Activated T-helper 17 cell treated with anti-CD3 and anti-CD28 coated beads, Interleukin-2, amount 50 U/mL, for 72 hours (primary cell): ENCODE measurements around the gene VGLL3. TPM values are rescaled to one million over a fixed set of nuclear protein-coding genes. Genes with fewer than 3 reads are reported as not detected.
"Not testable (repeated sequence)": the region's sequence is repeated elsewhere in the genome, so short reads cannot be mapped to it uniquely, and the experiment has no call there.

ENCODE experiments used
- ATAC-seq: fragments of 150-1000 bp; cut with Tn5 transposase; replicated peaks from 2 replicates; pipeline ENCODE4 v1.10.0; 2021; ENCODE audit warnings: mild to moderate bottlenecking, moderate library complexity
- H3K27ac Mint-ChIP-seq: one replicate; pipeline ENCODE4 v1.8.0; 2022; ENCODE audit warnings: mixed read lengths
- H3K27me3 Mint-ChIP-seq: one replicate; pipeline ENCODE4 v1.8.0; 2022; ENCODE audit warnings: mixed read lengths
- H3K36me3 Mint-ChIP-seq: one replicate; pipeline ENCODE4 v1.8.0; 2022; ENCODE audit warnings: low read depth, mild to moderate bottlenecking, mixed read lengths
- H3K4me1 Mint-ChIP-seq: one replicate; pipeline ENCODE4 v1.8.0; 2022; ENCODE audit warnings: mixed read lengths
- H3K4me3 Mint-ChIP-seq: one replicate; pipeline ENCODE4 v1.8.0; 2022; ENCODE audit warnings: mild to moderate bottlenecking, mixed read lengths
- H3K9me3 Mint-ChIP-seq: one replicate; pipeline ENCODE4 v1.8.0; 2022; ENCODE audit warnings: mixed read lengths
- total RNA-seq, 2 donors: library from RNA; stranded (reverse); gene quantifications; one replicate each; pipeline ENCODE4 v1.2.3, GENCODE V29; 2022

Gene VGLL3, protein sequence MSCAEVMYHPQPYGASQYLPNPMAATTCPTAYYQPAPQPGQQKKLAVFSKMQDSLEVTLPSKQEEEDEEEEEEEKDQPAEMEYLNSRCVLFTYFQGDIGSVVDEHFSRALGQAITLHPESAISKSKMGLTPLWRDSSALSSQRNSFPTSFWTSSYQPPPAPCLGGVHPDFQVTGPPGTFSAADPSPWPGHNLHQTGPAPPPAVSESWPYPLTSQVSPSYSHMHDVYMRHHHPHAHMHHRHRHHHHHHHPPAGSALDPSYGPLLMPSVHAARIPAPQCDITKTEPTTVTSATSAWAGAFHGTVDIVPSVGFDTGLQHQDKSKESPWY
- under 1 TPM in 1 of 2 donors, not detected in 1; 0.03 TPM for total RNA-seq

DNA sequence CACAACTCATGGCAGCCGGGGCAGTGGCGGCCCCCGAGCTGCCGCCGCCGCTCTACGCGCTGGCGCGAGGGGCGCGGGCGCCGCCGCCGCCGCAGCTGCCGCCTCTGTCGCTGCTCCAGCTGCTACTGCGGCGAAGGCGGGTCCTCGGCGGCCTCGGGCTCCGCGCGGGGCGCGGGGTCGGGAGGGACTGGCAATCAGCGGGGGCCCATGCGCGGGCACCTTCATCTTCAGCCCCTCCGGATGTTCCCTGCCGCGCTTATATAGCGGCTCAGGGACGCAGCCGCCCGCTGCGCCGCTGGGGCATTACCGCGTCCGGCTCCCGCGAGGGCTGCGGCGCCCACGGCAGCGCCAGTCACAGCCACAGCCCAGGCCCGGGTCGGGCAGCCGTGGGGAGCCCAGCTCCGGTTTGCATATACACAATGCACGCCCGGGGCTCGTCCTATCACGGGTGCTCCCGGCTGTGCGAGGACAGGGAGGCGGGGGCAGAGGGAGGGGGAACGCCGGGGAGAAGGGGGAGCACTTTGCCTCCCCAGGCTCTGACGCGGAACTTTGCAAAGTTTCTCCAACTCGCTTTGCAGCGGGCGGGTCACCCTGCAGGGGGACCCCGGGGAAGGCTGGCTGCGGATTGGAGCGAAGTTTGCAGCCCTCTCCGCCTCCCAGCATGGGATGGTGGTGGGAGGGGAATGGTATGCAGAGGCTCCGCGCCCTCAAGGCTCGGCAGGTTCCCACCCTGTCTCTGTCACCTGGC is at the start of gene VGLL3:
VGLL3 (minus strand) TSS at position 416 of the 748 bp plus-strand sequence; CDS start at position 10, 406 bp downstream.
- no peaks in the 10 kb centered on the region for H3K36me3 Mint-ChIP-seq
- no peaks in the 10 kb centered on the region for H3K4me1 Mint-ChIP-seq
- no peak within 1 kb of the TSS for H3K4me3 Mint-ChIP-seq
- peak; percentile 32 for ATAC-seq
- peaks cover 17% of the 10 kb centered on the region for H3K27me3 Mint-ChIP-seq
- no peak within 1 kb of the TSS for H3K27ac Mint-ChIP-seq
- H3K9me3 Mint-ChIP-seq = peaks cover 5% of the 10 kb centered on the region

GRCh38 chr3:87037652-87038051 is 46.7 kb upstream of the VGLL3 start:
- H3K9me3 Mint-ChIP-seq = peaks cover 3% of the 10 kb centered on the region
- no peaks in the 10 kb centered on the region for H3K27me3 Mint-ChIP-seq
- H3K27ac Mint-ChIP-seq = no peak overlapping the region
- no peak overlapping the region for H3K4me3 Mint-ChIP-seq
- no peaks in the 10 kb centered on the region for H3K4me1 Mint-ChIP-seq
- H3K36me3 Mint-ChIP-seq = no peaks in the 10 kb centered on the region
- no peak for ATAC-seq

- no peak for ATAC-seq
- H3K4me3 Mint-ChIP-seq = no peak overlapping the region
- H3K4me1 Mint-ChIP-seq = no peaks in the 10 kb centered on the region
- peaks cover 3% of the 10 kb centered on the region for H3K9me3 Mint-ChIP-seq
- no peaks in the 10 kb centered on the region for H3K36me3 Mint-ChIP-seq
- no peaks in the 10 kb centered on the region for H3K27me3 Mint-ChIP-seq
- H3K27ac Mint-ChIP-seq = no peak overlapping the region
Observed at GRCh38 chr3:87036671-87037070, 45.7 kb upstream of the VGLL3 start.

DNA sequence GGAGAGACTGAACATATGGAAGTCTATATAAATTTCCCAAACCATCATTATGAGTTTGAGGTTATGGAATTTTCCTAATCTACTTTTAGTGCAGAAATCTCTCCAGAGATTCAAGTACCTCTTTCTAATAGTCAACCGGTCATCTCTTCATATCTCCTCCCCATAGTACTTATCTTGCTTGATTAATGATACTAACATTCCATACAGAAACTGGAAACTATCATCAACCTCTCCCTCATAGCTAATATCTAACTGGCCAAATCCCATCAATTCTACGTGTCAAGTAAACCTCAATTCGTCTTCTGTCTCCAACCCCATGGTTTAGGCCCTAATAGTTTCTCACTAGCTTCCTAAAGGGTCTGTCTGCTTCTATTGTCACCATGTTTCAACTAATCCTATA is 44.4 kb upstream of the VGLL3 start:
- H3K27ac Mint-ChIP-seq = no peak overlapping the region
- no peak overlapping the region for H3K4me3 Mint-ChIP-seq
- no peaks in the 10 kb centered on the region for H3K27me3 Mint-ChIP-seq
- H3K9me3 Mint-ChIP-seq = peaks cover 3% of the 10 kb centered on the region
- H3K4me1 Mint-ChIP-seq = no peaks in the 10 kb centered on the region
- no peaks in the 10 kb centered on the region for H3K36me3 Mint-ChIP-seq
- no peak for ATAC-seq

GRCh38 chr3:87033205-87033604 is 42.3 kb upstream of the VGLL3 start:
- Mint-ChIP-seq H3K27me3 (no peaks in the 10 kb centered on the region), H3K4me1 (no peaks in the 10 kb centered on the region), H3K9me3 (peaks cover 3% of the 10 kb centered on the region), H3K4me3 (no peak overlapping the region), H3K27ac (no peak overlapping the region), H3K36me3 (no peaks in the 10 kb centered on the region)
- no peak for ATAC-seq

GRCh38 chr3:87025661-87026645 is 35.0 kb upstream of the VGLL3 start:
- no peaks in the 10 kb centered on the region for H3K27me3 Mint-ChIP-seq
- peaks cover 3% of the 10 kb centered on the region for H3K9me3 Mint-ChIP-seq
- no peaks in the 10 kb centered on the region for H3K36me3 Mint-ChIP-seq
- no peak overlapping the region for H3K4me3 Mint-ChIP-seq
- H3K27ac Mint-ChIP-seq = no peak overlapping the region
- no peaks in the 10 kb centered on the region for H3K4me1 Mint-ChIP-seq
- no peak for ATAC-seq

DNA sequence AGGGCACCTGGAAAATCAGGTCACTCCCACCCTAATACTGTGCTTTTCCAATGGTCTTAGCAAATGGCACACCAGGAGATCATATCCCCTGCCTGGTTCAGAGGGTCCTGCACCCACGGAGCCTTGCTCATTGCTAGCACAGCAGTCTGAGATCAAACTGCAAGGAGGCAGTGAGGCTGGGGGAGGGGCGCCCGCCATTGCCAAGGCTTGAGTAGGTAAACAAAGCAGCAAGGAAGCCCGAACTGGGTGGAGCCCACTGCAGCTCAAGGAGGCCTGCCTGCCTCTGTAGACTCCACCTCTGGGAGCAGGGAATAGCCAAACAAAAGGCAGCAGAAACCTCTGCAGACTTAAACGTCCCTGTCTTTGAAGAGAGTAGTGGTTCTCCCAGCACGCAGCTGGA is 26.4 kb upstream of the VGLL3 start:
- not testable (repeated sequence) for ATAC-seq

DNA sequence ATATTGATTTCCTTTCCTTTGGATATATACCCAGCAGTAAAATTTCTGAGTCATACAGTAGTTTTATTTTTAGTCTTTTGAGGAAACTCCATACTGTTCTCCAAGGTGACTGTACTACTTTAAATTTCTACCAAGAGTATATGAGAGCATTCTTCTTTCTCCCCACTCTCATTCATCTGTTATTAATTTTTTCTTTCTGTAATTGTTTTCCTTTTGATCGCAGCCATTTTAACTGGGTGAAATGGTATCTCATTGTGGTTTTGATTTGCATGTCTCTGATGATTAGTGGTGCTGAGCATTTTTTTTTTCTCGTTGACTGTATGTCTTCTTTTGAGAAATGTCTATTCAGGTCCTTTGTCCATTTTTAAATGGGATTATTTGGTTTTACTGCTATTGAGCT is 18.3 kb upstream of the VGLL3 start:
- ATAC-seq = no peak
- H3K4me3 Mint-ChIP-seq = no peak overlapping the region
- no peaks in the 10 kb centered on the region for H3K4me1 Mint-ChIP-seq
- H3K27me3 Mint-ChIP-seq = no peaks in the 10 kb centered on the region
- no peaks in the 10 kb centered on the region for H3K36me3 Mint-ChIP-seq
- no peak overlapping the region for H3K27ac Mint-ChIP-seq
- peaks cover 5% of the 10 kb centered on the region for H3K9me3 Mint-ChIP-seq

More for the DNA sequence above, 26.4 kb upstream of the VGLL3 start:
- H3K27ac Mint-ChIP-seq, H3K4me3 Mint-ChIP-seq, H3K36me3 Mint-ChIP-seq, H3K27me3 Mint-ChIP-seq, H3K4me1 Mint-ChIP-seq: not testable (repeated sequence)
- H3K9me3 Mint-ChIP-seq = peaks cover 17% of the 10 kb centered on the region

DNA sequence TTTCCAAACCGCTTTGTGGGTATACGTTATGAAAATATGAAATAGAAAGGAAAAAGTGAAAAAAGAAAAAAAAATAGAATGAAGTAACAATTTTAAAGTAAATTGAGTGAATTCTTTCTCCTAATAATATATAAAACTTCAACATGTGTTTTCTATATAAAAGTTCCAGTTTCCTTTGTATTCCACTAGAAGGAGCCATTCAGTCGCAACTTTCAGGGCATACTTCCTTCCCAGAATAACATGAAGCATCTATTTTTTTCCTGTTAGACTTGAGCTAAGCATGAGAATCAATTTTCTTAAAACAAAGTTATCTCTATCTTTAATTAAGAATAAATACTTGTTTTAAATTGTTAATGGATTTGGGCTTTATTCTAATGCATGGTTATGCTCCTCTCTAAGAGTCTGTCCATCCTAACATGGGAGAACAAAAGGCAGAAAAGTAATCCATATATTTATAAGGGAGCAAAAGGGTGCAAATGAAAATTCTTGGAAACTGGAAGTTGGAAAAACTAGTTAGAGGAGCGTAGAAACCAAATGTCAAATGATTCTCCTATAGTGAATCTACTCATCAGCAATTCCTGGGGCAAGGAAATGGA is 16.0 kb upstream of the VGLL3 start:
- Mint-ChIP-seq H3K27ac (no peak overlapping the region), H3K4me1 (no peaks in the 10 kb centered on the region), H3K27me3 (no peaks in the 10 kb centered on the region), H3K4me3 (no peak overlapping the region), H3K36me3 (no peaks in the 10 kb centered on the region), H3K9me3 (no peaks in the 10 kb centered on the region)
- ATAC-seq = no peak

DNA sequence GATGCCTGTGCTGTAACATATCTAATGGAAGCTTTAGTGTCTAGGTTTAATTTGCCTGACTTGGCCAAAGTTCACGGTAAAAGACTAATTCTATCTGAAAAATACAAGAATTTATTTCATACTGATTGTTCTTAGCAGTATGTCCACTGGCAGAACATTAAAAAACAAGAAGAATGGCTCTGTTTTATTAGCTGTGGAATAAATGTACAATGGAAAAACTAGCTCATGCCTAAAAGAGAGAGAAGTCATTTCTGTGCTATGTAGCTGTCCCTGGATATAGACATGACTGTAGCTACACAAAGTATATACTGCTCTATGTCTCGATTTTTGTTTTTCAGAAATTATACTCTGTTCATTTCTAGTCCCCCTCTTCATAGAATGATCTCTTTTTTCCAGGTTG is 13.9 kb upstream of the VGLL3 start:
- Mint-ChIP-seq H3K27ac (no peak overlapping the region), H3K4me3 (no peak overlapping the region), H3K4me1 (no peaks in the 10 kb centered on the region), H3K27me3 (no peaks in the 10 kb centered on the region), H3K36me3 (no peaks in the 10 kb centered on the region), H3K9me3 (no peaks in the 10 kb centered on the region)
- no peak for ATAC-seq

DNA sequence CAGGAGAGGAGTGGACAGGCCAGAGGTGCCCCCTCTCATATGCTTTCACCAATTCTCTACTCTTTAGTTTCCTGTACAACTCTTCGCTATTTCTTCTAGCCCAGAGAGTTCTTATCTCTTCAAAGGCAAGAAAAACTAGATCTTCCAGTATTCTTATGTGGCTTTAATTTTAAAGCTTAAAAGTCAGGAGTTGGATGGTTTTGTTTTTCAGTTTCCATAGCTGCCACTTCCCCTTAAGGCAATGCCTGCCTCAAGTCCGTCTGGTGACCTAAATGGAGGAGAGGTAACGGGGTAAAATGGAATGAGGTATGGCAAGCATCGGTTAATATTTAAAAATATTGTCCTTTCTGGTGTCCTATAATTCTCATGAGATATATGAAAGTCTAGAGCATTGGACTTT is 11.4 kb upstream of the VGLL3 start:
- no peak for ATAC-seq
- no peak overlapping the region for H3K27ac Mint-ChIP-seq
- H3K4me1 Mint-ChIP-seq = no peaks in the 10 kb centered on the region
- no peaks in the 10 kb centered on the region for H3K36me3 Mint-ChIP-seq
- no peaks in the 10 kb centered on the region for H3K9me3 Mint-ChIP-seq
- no peaks in the 10 kb centered on the region for H3K27me3 Mint-ChIP-seq
- H3K4me3 Mint-ChIP-seq = no peak overlapping the region

DNA sequence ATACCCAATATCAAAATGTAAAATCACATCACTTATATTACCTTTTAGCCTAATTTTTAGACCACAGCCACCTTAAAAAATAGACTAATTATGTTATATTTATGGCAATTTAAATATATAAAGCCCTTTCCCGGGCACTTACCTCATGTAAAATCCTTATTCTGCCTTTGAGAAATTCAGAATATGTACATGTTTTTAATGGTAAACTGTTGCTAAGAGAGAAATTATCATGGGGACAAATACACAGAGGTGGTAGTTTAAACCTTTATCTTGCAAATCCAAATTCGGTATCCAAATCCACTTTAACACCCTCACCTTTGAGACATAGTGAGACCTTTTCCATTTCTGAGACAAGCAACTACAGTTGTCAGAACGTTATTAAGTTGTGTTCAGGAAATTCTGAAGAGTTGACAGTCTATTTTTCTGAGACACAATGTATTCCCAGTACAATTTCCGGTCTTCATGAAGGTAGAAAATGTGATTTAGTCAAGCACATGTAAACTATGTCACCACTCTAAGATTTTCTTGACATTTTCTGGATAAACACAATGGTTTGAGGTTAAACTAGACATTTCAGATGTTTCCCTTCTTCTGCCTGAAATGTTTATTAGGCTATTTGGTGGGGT is 10.6 kb upstream of the VGLL3 start:
- H3K4me3 Mint-ChIP-seq = no peak overlapping the region
- no peak overlapping the region for H3K27ac Mint-ChIP-seq
- no peaks in the 10 kb centered on the region for H3K9me3 Mint-ChIP-seq
- no peak for ATAC-seq
- no peaks in the 10 kb centered on the region for H3K4me1 Mint-ChIP-seq
- no peaks in the 10 kb centered on the region for H3K27me3 Mint-ChIP-seq
- H3K36me3 Mint-ChIP-seq = no peaks in the 10 kb centered on the region

DNA sequence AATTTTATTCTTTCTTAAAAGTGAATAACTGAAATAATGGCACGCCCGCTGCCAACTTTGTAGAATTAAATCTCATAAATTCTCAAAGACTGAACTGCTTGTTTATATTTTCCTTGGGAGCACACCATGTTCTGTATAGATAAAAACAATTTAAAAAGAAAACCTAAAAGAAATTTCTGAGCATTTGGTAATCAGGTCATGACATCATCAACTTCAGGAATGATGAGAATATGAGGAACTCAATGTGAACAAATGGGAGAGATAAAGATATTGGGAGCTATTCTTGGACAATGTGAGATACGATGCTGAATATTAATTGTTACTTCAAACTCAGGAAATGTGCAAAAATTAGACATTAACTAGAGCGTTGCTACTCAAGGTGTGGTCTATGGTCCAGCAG is 10.0 kb upstream of the VGLL3 start:
- Mint-ChIP-seq H3K9me3 (no peaks in the 10 kb centered on the region), H3K4me1 (no peaks in the 10 kb centered on the region), H3K4me3 (no peak overlapping the region), H3K36me3 (no peaks in the 10 kb centered on the region), H3K27me3 (no peaks in the 10 kb centered on the region), H3K27ac (no peak overlapping the region)
- ATAC-seq = no peak

DNA sequence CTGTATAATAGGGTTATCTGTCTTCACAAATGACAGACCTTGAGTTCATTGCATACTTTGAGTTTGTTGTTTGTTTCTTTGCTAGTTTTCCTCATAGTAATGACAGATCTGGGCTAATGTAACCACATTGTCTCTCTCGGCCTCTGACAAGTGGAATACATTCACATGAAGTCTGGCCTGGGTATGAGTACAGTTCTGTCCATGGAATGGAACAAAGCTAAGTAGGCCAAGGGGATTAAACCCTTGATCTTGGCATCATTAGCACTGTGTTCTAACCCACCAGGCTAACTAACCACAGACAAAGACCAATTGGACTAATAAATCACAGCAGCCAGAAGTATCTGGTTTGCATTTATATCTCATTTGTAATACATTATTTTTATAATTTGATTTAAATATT is 7.6 kb upstream of the VGLL3 start:
- H3K4me1 Mint-ChIP-seq = no peaks in the 10 kb centered on the region
- ATAC-seq = no peak
- H3K27ac Mint-ChIP-seq = no peak overlapping the region
- no peak overlapping the region for H3K4me3 Mint-ChIP-seq
- no peaks in the 10 kb centered on the region for H3K36me3 Mint-ChIP-seq
- H3K27me3 Mint-ChIP-seq = peaks cover 4% of the 10 kb centered on the region
- H3K9me3 Mint-ChIP-seq = peaks cover 5% of the 10 kb centered on the region
